Activated CD4-positive, alpha-beta memory T cell treated with anti-CD3 and anti-CD28 coated beads for 36 hours (primary cell): Measurements from ENCODE around the gene OVCA2. TPM values are rescaled to one million over a fixed set of nuclear protein-coding genes. Genes with fewer than 3 reads are reported as not detected.

Experiments used
- CTCF ChIA-PET: fragments of 350-600 bp; sonication (Branson Sonifier 250); formaldehyde crosslinking; loops from one replicate; lab custom pipeline; 2021; ENCODE audit warnings: antibody characterized with exemption, inconsistent platforms; lab: Charles Lee
- POLR2A ChIA-PET: fragments of 350-600 bp; sonication (Branson Sonifier 250); formaldehyde crosslinking; loops from one replicate; lab custom pipeline; 2021; ENCODE audit warnings: antibody characterized with exemption; lab: Charles Lee
- DNase-seq: peaks from one replicate; pipeline ENCODE4 v3.0.0-alpha.2; 2020
- H3K27ac Mint-ChIP-seq: one replicate; pipeline ENCODE4 v1.8.0; 2021; ENCODE audit warnings: mixed read lengths
- H3K27me3 Mint-ChIP-seq: one replicate; pipeline ENCODE4 v1.8.0; 2021; ENCODE audit warnings: mixed read lengths
- H3K36me3 Mint-ChIP-seq: one replicate; pipeline ENCODE4 v1.8.0; 2021; ENCODE audit warnings: mixed read lengths
- H3K4me1 Mint-ChIP-seq: one replicate; pipeline ENCODE4 v1.8.0; 2021; ENCODE audit warnings: low read depth, mixed read lengths
- H3K4me3 Mint-ChIP-seq: one replicate; pipeline ENCODE4 v1.8.0; 2021; ENCODE audit warnings: mild to moderate bottlenecking, mixed read lengths
- H3K9me3 Mint-ChIP-seq: one replicate; pipeline ENCODE4 v1.8.0; 2021; ENCODE audit warnings: mixed read lengths
- intact Hi-C: fragments of 100-400 bp; cut with micrococcal nuclease; formaldehyde crosslinking; loops from one replicate; pipeline ENCODE4 v1.15.1; 2023
- total RNA-seq, 2 experiments: library from RNA; stranded (reverse); gene quantifications; one replicate each; pipeline ENCODE4 v1.2.3, GENCODE V29; 2021

Gene OVCA2
- total RNA-seq, 2 experiments from 2014 or later = 31.7 to 34.8 TPM

- Mint-ChIP-seq H3K4me1 (peaks cover 13% of the 10 kb centered on the region), H3K4me3 (peak overlapping the region; percentile 16)
- DNase-seq = peak; percentile 20
Observed at GRCh38 chr17:2057760-2058585, 16.2 kb downstream of the OVCA2 start.

GRCh38 chr17:2058586-2059546 lies 17.0 kb downstream of the OVCA2 start:
- ChIA-PET CTCF (interaction anchor here (0.6 to 8.5 kb wide), 31 partner anchors 9 to 279 kb away, joined by 3 to 288 read pairs (median 5); no protein-coding TSS in a partner anchor), POLR2A (interaction anchor here (0.6 to 5.3 kb wide), 9 partner anchors 10 to 208 kb away, joined by 3 to 41 read pairs (median 3); no protein-coding TSS in a partner anchor)
- Mint-ChIP-seq H3K4me3 (no peak overlapping the region), H3K9me3 (no peaks in the 10 kb centered on the region), H3K27ac (no peak overlapping the region), H3K27me3 (peaks cover 5% of the 10 kb centered on the region), H3K36me3 (peaks cover 37% of the 10 kb centered on the region), H3K4me1 (peaks cover 7% of the 10 kb centered on the region)
- peak; percentile 81 for DNase-seq
- intact Hi-C loops = loop anchor here (5.0 kb wide), 1 partner anchor 293 kb away; no protein-coding TSS in a partner anchor

More at GRCh38 chr17:2057760-2058585, 16.2 kb downstream of the OVCA2 start:
- peaks cover 29% of the 10 kb centered on the region for H3K36me3 Mint-ChIP-seq
- POLR2A ChIA-PET = interaction anchor here (0.6 to 5.3 kb wide), 11 partner anchors 11 to 202 kb away, joined by 3 to 41 read pairs (median 3); no protein-coding TSS in a partner anchor
- CTCF ChIA-PET = interaction anchor here (0.7 to 8.5 kb wide), 36 partner anchors 10 to 295 kb away, joined by 3 to 288 read pairs (median 4); no protein-coding TSS in a partner anchor
- H3K27me3 Mint-ChIP-seq = peaks cover 5% of the 10 kb centered on the region
- no peak overlapping the region for H3K27ac Mint-ChIP-seq
- no peaks in the 10 kb centered on the region for H3K9me3 Mint-ChIP-seq
- intact Hi-C loops = loop anchor here (5.0 kb wide), 1 partner anchor 294 kb away; no protein-coding TSS in a partner anchor

DNA sequence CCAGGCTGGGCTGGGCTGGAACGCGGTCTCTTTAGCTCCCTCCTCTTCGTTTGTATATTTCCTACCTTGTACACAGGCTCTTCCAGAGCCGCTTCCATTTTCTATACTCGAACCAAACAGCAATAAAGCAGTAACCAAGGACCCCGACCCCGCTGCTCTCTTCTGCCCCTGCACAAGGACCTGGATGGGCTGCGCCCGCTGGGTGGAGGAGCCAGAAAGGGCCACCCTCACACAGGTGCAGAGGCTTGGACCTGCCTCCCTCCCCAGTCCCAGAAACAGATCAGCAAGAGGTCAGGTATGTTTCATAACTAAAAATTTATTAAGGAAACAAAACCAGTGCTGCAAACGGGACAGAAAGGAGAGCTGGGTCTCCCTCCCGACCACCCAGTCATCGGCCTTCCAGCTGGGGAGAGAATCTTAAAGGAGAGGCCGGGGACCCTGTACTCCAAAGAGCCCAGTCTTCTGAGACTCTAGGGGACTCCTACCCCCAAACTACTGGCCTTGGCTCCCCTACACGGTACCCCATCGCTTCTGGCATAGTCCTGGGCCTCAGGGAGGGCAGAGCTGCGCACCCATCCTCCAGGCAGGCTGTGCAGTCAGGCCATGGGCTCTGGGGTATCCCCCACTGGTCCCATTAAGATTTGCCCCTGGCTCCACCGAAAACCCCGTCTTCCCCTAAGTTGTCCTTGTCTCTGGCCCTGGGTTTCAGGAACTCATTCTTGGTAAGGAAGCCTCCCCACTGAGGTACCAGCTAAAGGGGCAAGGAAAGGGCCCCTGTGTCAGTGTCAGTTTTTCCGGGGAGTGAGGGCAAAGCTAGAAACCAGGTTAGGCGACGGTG lies 17.9 kb downstream of the OVCA2 start:
- peaks cover 8% of the 10 kb centered on the region for H3K4me1 Mint-ChIP-seq

DNA sequence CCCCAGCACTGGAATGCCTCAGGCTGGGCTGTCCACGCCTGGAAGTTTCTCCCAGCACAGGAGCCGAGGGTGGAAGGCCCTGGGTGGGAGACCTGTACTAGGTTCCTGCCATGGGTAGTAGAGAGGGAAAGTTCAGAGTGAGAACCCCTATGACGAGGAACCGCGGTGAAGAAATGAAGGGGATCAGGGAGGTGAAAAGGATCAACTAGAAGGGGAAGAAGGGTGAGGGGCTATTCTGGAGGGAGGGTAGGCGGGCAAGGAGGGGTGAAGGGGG lies 18.5 kb downstream of the OVCA2 start:
- no peak for DNase-seq
- intact Hi-C loops = no loop called here
- Mint-ChIP-seq H3K9me3 (no peaks in the 10 kb centered on the region), H3K27ac (no peak overlapping the region), H3K4me1 (peaks cover 10% of the 10 kb centered on the region), H3K4me3 (no peak overlapping the region), H3K36me3 (peaks cover 49% of the 10 kb centered on the region), H3K27me3 (peaks cover 5% of the 10 kb centered on the region)
- ChIA-PET POLR2A (interaction anchor here (0.8 to 1.0 kb wide), 2 partner anchors 30 to 216 kb away, joined by 3 to 5 read pairs; no protein-coding TSS in a partner anchor), CTCF (interaction anchor here (1.2 to 8.5 kb wide), 6 partner anchors 8 to 222 kb away, joined by 3 to 288 read pairs (median 93); no protein-coding TSS in a partner anchor)

More for the DNA sequence above, 17.9 kb downstream of the OVCA2 start:
- ChIA-PET POLR2A (interaction anchor here (0.8 to 2.6 kb wide), 4 partner anchors 9 to 216 kb away, joined by 3 to 9 read pairs (median 4); no protein-coding TSS in a partner anchor), CTCF (interaction anchor here (1.2 to 8.5 kb wide), 8 partner anchors 8 to 223 kb away, joined by 3 to 288 read pairs (median 52); no protein-coding TSS in a partner anchor)
- Mint-ChIP-seq H3K27me3 (peaks cover 5% of the 10 kb centered on the region), H3K27ac (no peak overlapping the region), H3K36me3 (peaks cover 44% of the 10 kb centered on the region), H3K4me3 (no peak overlapping the region), H3K9me3 (no peaks in the 10 kb centered on the region)
- DNase-seq = no peak
- intact Hi-C loops = loop anchor here (5.0 kb wide), 1 partner anchor 293 kb away; no protein-coding TSS in a partner anchor

GRCh38 chr17:2060681-2061440 lies 19.0 kb downstream of the OVCA2 start:
- ChIA-PET POLR2A (interaction anchor here (1.0 kb wide), 1 partner anchor 215 kb away, joined by 5 read pairs; no protein-coding TSS in a partner anchor), CTCF (interaction anchor here (1.2 to 8.5 kb wide), 3 partner anchors 23 to 184 kb away, joined by 3 to 288 read pairs (median 90); no protein-coding TSS in a partner anchor)
- H3K36me3 Mint-ChIP-seq = peaks cover 54% of the 10 kb centered on the region
- peak overlapping the region; percentile 24 for H3K27ac Mint-ChIP-seq
- no peak overlapping the region for H3K4me3 Mint-ChIP-seq
- no peaks in the 10 kb centered on the region for H3K9me3 Mint-ChIP-seq
- intact Hi-C loops = no loop called here
- H3K4me1 Mint-ChIP-seq = peaks cover 12% of the 10 kb centered on the region
- DNase-seq = no peak
- H3K27me3 Mint-ChIP-seq = peaks cover 5% of the 10 kb centered on the region

GRCh38 chr17:2061441-2061958 lies 19.7 kb downstream of the OVCA2 start:
- Mint-ChIP-seq H3K36me3 (peaks cover 58% of the 10 kb centered on the region), H3K4me3 (no peak overlapping the region), H3K27ac (no peak overlapping the region), H3K27me3 (peaks cover 5% of the 10 kb centered on the region), H3K9me3 (no peaks in the 10 kb centered on the region), H3K4me1 (peaks cover 12% of the 10 kb centered on the region)
- CTCF ChIA-PET = no interaction called here
- POLR2A ChIA-PET = no interaction called here
- DNase-seq = no peak
- intact Hi-C loops = no loop called here

DNA sequence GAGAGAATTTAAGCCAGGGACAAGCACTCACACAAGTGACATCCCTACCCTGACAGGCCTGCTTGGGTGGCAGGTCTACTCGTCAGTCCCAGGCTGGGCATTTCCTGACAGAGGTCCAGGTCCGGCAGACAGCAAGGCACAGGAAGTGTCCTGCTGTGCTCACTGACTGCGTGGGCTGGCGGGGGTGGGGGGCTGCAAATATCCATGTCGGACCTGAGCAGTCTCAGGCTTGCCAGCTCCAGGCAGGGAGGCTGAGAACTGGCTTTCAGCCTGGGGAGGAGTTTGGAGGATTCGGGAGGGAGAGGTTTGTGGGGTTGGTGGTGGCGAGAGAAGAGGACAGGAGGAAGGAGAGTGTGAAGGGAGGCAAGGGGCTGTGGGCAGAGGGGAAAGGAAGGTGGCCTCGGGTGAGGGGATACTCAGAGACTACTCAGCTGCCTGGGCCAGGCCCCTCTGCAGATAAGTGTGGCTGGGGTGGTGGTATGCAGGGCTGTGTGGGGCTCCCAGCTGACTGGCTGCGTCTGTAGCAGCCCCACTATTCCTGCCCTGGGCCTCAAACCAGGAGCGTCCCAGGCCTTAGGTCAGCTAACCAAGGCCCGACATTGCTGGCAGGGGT lies 20.9 kb downstream of the OVCA2 start:
- no peak overlapping the region for H3K4me3 Mint-ChIP-seq
- intact Hi-C loops = no loop called here

GRCh38 chr17:2063261-2064146 lies 21.7 kb downstream of the OVCA2 start:
- Mint-ChIP-seq H3K27ac (no peak overlapping the region), H3K4me1 (peaks cover 16% of the 10 kb centered on the region)
- intact Hi-C loops = no loop called here

More for the DNA sequence above, 20.9 kb downstream of the OVCA2 start:
- Mint-ChIP-seq H3K27me3 (peaks cover 5% of the 10 kb centered on the region), H3K4me1 (peaks cover 12% of the 10 kb centered on the region), H3K27ac (no peak overlapping the region), H3K36me3 (peaks cover 64% of the 10 kb centered on the region), H3K9me3 (no peaks in the 10 kb centered on the region)
- CTCF ChIA-PET = interaction anchor here (0.7 kb wide), 1 partner anchor 674 kb away, joined by 3 read pairs; no protein-coding TSS in a partner anchor
- no peak for DNase-seq
- POLR2A ChIA-PET = no interaction called here

GRCh38 chr17:2064147-2064489 lies 22.3 kb downstream of the OVCA2 start:
- intact Hi-C loops = no loop called here

More at GRCh38 chr17:2063261-2064146, 21.7 kb downstream of the OVCA2 start:
- ChIA-PET POLR2A (interaction anchor here (2.0 kb wide), 1 partner anchor 8 kb away, joined by 12 read pairs; the partner anchor contains the start of gene HIC1), CTCF (interaction anchor here (0.7 to 8.3 kb wide), 5 partner anchors 7 to 674 kb away, joined by 3 to 122 read pairs (median 5); partner anchors contain the start of gene HIC1)
- no peaks in the 10 kb centered on the region for H3K9me3 Mint-ChIP-seq
- H3K36me3 Mint-ChIP-seq = peaks cover 68% of the 10 kb centered on the region
- DNase-seq = no peak
- H3K27me3 Mint-ChIP-seq = peaks cover 3% of the 10 kb centered on the region
- no peak overlapping the region for H3K4me3 Mint-ChIP-seq

More at GRCh38 chr17:2064147-2064489, 22.3 kb downstream of the OVCA2 start:
- no peak for DNase-seq
- POLR2A ChIA-PET = interaction anchor here (2.0 kb wide), 1 partner anchor 8 kb away, joined by 12 read pairs; the partner anchor contains the start of gene HIC1
- H3K9me3 Mint-ChIP-seq = no peaks in the 10 kb centered on the region
- peaks cover 5% of the 10 kb centered on the region for H3K27me3 Mint-ChIP-seq
- H3K4me1 Mint-ChIP-seq = peaks cover 22% of the 10 kb centered on the region
- H3K36me3 Mint-ChIP-seq = peaks cover 74% of the 10 kb centered on the region
- no peak overlapping the region for H3K27ac Mint-ChIP-seq
- H3K4me3 Mint-ChIP-seq = no peak overlapping the region
- CTCF ChIA-PET = interaction anchor here (1.1 to 8.3 kb wide), 5 partner anchors 8 to 181 kb away, joined by 3 to 122 read pairs (median 5); partner anchors contain the start of gene HIC1
